Measurements from ENCODE around the gene ZDHHC21. TPM values are rescaled to one million over a fixed set of nuclear protein-coding genes. Genes with fewer than 3 reads are reported as not detected.

Gene ZDHHC21
- total RNA-seq, 1 donor from 2014 or later = 11.3 TPM

GRCh38 chr9:14591411-14591810, 101.8 kb downstream of the ZDHHC21 start:
- no peak overlapping the region for H3K4me3 ChIP-seq (ENCODE audit: low read depth, low read length)
- no peak for TF ChIP-seq CTCF (conservative IDR thresholded peaks at IDR 0.05; ENCODE audit: low read depth, low read length)
- DNase-seq (ENCODE audit: low read depth) = no peak

- DNase-seq (ENCODE audit: low read depth) = no peak
- no peak for TF ChIP-seq CTCF (conservative IDR thresholded peaks at IDR 0.05; ENCODE audit: low read depth, low read length)
- H3K4me3 ChIP-seq (ENCODE audit: low read depth, low read length) = no peak overlapping the region
Observed at GRCh38 chr9:14585730-14586473, 107.3 kb downstream of the ZDHHC21 start.

GRCh38 chr9:14584571-14584970, 108.7 kb downstream of the ZDHHC21 start:
- no peak for DNase-seq (ENCODE audit: low read depth)
- H3K4me3 ChIP-seq (ENCODE audit: low read depth, low read length) = no peak overlapping the region
- no peak for TF ChIP-seq CTCF (conservative IDR thresholded peaks at IDR 0.05; ENCODE audit: low read depth, low read length)

- no peak overlapping the region for H3K4me3 ChIP-seq (ENCODE audit: low read depth, low read length)
- no peak for DNase-seq (ENCODE audit: low read depth)
- no peak for TF ChIP-seq CTCF (conservative IDR thresholded peaks at IDR 0.05; ENCODE audit: low read depth, low read length)
Observed at GRCh38 chr9:14578030-14578429, 115.2 kb downstream of the ZDHHC21 start.

- no peak for TF ChIP-seq CTCF (conservative IDR thresholded peaks at IDR 0.05; ENCODE audit: low read depth, low read length)
- no peak overlapping the region for H3K4me3 ChIP-seq (ENCODE audit: low read depth, low read length)
- no peak for DNase-seq (ENCODE audit: low read depth)
Observed at GRCh38 chr9:14574173-14574572, 119.1 kb downstream of the ZDHHC21 start.

- DNase-seq (ENCODE audit: low read depth) = no peak
- no peak for TF ChIP-seq CTCF (conservative IDR thresholded peaks at IDR 0.05; ENCODE audit: low read depth, low read length)
- H3K4me3 ChIP-seq (ENCODE audit: low read depth, low read length) = no peak overlapping the region
Observed at GRCh38 chr9:14573319-14573718, 119.9 kb downstream of the ZDHHC21 start.

Data from epithelial cell of proximal tubule (primary cell).